Bone marrow (tissue), 2 donors: ENCODE results near the gene SYF2.
"Not testable (repeated sequence)": the region's sequence is repeated elsewhere in the genome, so short reads cannot be mapped to it uniquely, and the experiment has no call there.

ENCODE experiments used
- DNase-seq, 2 donors: peaks; one replicate each; lab custom pipeline; 2025; lab: John Stamatoyannopoulos, UW

Gene SYF2

GRCh38 chr1:25246600-25247023 is 14.3 kb upstream of the SYF2 start:
- DNase-seq: peak in 1 of 2 donors; percentile 57

GRCh38 chr1:25245809-25246599 is 13.7 kb upstream of the SYF2 start:
- no peak for DNase-seq

- DNase-seq: no peak
These were observed 13.1 kb upstream of the SYF2 start for GRCh38 chr1:25245393-25245792.

GRCh38 chr1:25243907-25244306 is 11.6 kb upstream of the SYF2 start:
- no peak for DNase-seq

GRCh38 chr1:25239681-25240541 is 7.6 kb upstream of the SYF2 start:
- peak; percentile 70 to 86 for DNase-seq

GRCh38 chr1:25238046-25238445 is 5.7 kb upstream of the SYF2 start:
- no peak for DNase-seq

- DNase-seq: not testable (repeated sequence)
These were observed 4.0 kb upstream of the SYF2 start for GRCh38 chr1:25236261-25236660.

GRCh38 chr1:25235411-25235810 is 3.1 kb upstream of the SYF2 start:
- not testable (repeated sequence) for DNase-seq

GRCh38 chr1:25232866-25233784 is 823 bp upstream of the SYF2 start:
- peak; percentile 47 to 50 for DNase-seq

- DNase-seq: no peak
These were observed 8.8 kb downstream of the SYF2 start for GRCh38 chr1:25223471-25223870.

GRCh38 chr1:25222606-25223005 is 9.7 kb downstream of the SYF2 start:
- no peak for DNase-seq

- no peak for DNase-seq
These were observed 11.6 kb downstream of the SYF2 start for GRCh38 chr1:25220666-25221065.

GRCh38 chr1:25219661-25220251 is 12.5 kb downstream of the SYF2 start:
- no peak for DNase-seq

- DNase-seq: no peak
These were observed 14.6 kb downstream of the SYF2 start for GRCh38 chr1:25217598-25218232.

- DNase-seq: no peak
These were observed 15.3 kb downstream of the SYF2 start for GRCh38 chr1:25217015-25217414.

- DNase-seq: no peak
These were observed 16.2 kb downstream of the SYF2 start for GRCh38 chr1:25216123-25216522.

GRCh38 chr1:25212725-25213124 is 19.6 kb downstream of the SYF2 start:
- DNase-seq: no peak

- no peak for DNase-seq
These were observed 21.6 kb downstream of the SYF2 start for GRCh38 chr1:25210728-25211127.

GRCh38 chr1:25209516-25209915 is 22.8 kb downstream of the SYF2 start:
- DNase-seq: no peak

GRCh38 chr1:25208561-25209222 is 23.6 kb downstream of the SYF2 start:
- no peak for DNase-seq

- DNase-seq: no peak
These were observed 24.2 kb downstream of the SYF2 start for GRCh38 chr1:25208092-25208491.
